Esophagus squamous epithelium (tissue), 5 donors: ENCODE data around the gene KIAA1217. TPM values are rescaled to one million over a fixed set of nuclear protein-coding genes. Genes with fewer than 3 reads are reported as not detected.

Experiments
- DNase-seq: peaks from one replicate; lab custom pipeline; 2025; lab: John Stamatoyannopoulos, UW
- H3K27ac ChIP-seq, 4 donors: fragments of 200-600 bp; sonication (generic); one replicate each; pipeline ENCODE4 v1.5.1; 2016 to 2019; ENCODE audit warnings: mild to moderate bottlenecking in 1 of 4
- H3K27me3 ChIP-seq, 4 donors: fragments of 200-600 bp; sonication (generic); 1 replicate in 3 of 4; 2 replicates in 1 of 4; pipeline versions ENCODE4 v1.5.1 to v1.6.0; 2017 to 2021; ENCODE audit warnings: antibody characterized with exemption in 1 of 4
- H3K36me3 ChIP-seq, 3 donors: fragments of 200-600 bp; sonication (generic); one replicate each; pipeline ENCODE4 v1.5.1; 2016 to 2019
- H3K4me1 ChIP-seq, 3 donors: fragments of 200-600 bp; sonication (generic); one replicate each; pipeline ENCODE4 v1.5.1; 2017 to 2019
- H3K4me3 ChIP-seq, 4 donors: fragments of 200-600 bp; sonication (generic); 1 replicate in 3 of 4; 2 replicates in 1 of 4; pipeline ENCODE4 v1.5.1; 2016 to 2019; ENCODE audit warnings: mild to moderate bottlenecking in 2 of 4, moderate library complexity in 1 of 4
- H3K9me3 ChIP-seq, 3 donors: fragments of 200-600 bp; sonication (generic); one replicate each; pipeline ENCODE4 v1.5.1; 2016 to 2019
- POLR2A ChIP-seq, 4 donors: fragments of 450-650 bp; IDR thresholded peaks; one replicate each; pipeline ENCODE4 v1.6.1; 2017; ENCODE audit warnings: antibody characterized with exemption in 4 of 4, mild to moderate bottlenecking in 4 of 4, moderate library complexity in 3 of 4
- WGBS, 2 donors: methylation state at CpG; one replicate each; pipeline ENCODE4 v1.1.5; 2018; 5-methylcytosine and 5-hydroxymethylcytosine counted together
- intact Hi-C: fragments of 100-400 bp; cut with DNase I; formaldehyde crosslinking; loops from one replicate; pipeline ENCODE4 v1.15.0; 2022
- total RNA-seq, 4 donors: library from RNA; depleted of rRNA; stranded (reverse); fragments of >200 nt; gene quantifications; one replicate each; pipeline ENCODE4 v1.1.0, GENCODE V29; 2016
- TF ChIP-seq, protein P1 (sequence below), 6 experiments: fragments of 450-650 bp in 4 of 6; fragments of 200-600 bp in 2 of 6; sonication (generic) in 2 of 6; IDR thresholded peaks; one replicate each; pipeline ENCODE4 v1.5.1; 2016 to 2019; ENCODE audit warnings: antibody characterized with exemption in 6 of 6, mild to moderate bottlenecking in 4 of 6, moderate library complexity in 4 of 6
- donor health status: DM: yes; HTN: yes; CAD: no.

Gene KIAA1217
- total RNA-seq, 4 donors from 2014 or later: 56.2 to 67.6 (median 66.2) TPM

DNA sequence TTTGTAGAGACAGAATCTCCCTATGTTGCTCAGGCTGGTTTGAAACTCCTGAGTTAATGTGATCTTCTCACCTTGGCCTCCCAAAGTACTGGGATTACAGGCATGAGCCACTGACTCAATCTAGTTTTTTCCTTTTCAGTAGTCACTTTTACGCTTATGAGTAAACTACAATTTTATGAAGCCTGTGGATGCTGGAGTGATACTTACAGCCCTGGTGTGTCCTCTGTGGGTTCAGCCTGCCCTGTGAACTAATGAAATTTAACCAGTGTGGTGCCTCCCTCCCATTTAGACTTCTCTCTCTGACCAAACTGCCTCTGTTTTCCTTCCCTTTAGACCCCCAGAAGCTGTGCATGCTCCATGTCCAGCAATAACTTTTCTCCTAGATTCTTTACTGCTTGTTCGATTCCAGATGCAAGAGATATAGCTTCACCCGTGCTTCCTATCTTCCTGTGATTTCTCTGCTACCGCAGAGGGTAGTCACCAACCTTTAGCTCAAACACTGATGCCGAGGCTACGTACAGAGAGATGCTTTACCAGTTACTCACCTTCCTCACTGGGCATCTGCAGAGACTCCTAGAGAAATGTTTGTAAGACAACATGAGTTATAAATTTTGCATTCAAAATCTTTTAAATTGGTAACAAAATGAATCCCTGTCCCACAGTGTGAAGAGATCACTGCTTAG lies 90.8 kb downstream of the KIAA1217 start:
- H3K4me1 ChIP-seq: peaks cover 0 to 5% (median 3%) of the 10 kb centered on the region in 3 donors
- no peaks in the 10 kb centered on the region for H3K27me3 ChIP-seq
- no peak for TF ChIP-seq POLR2A (IDR thresholded peaks at IDR 0.05)
- TF ChIP-seq, protein P1, sequence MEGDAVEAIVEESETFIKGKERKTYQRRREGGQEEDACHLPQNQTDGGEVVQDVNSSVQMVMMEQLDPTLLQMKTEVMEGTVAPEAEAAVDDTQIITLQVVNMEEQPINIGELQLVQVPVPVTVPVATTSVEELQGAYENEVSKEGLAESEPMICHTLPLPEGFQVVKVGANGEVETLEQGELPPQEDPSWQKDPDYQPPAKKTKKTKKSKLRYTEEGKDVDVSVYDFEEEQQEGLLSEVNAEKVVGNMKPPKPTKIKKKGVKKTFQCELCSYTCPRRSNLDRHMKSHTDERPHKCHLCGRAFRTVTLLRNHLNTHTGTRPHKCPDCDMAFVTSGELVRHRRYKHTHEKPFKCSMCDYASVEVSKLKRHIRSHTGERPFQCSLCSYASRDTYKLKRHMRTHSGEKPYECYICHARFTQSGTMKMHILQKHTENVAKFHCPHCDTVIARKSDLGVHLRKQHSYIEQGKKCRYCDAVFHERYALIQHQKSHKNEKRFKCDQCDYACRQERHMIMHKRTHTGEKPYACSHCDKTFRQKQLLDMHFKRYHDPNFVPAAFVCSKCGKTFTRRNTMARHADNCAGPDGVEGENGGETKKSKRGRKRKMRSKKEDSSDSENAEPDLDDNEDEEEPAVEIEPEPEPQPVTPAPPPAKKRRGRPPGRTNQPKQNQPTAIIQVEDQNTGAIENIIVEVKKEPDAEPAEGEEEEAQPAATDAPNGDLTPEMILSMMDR (IDR thresholded peaks at IDR 0.05): no peak
- peaks cover 0 to 6% (median 0%) of the 10 kb centered on the region in 3 donors for H3K36me3 ChIP-seq
- DNase-seq: no peak
- H3K9me3 ChIP-seq: no peaks in the 10 kb centered on the region
- WGBS, 2 donors: 74 to 80% methylated on average over 6 of the region's 6 CpGs
- H3K27ac ChIP-seq: no peak overlapping the region
- intact Hi-C loops: no loop called here
- H3K4me3 ChIP-seq: no peak overlapping the region

DNA sequence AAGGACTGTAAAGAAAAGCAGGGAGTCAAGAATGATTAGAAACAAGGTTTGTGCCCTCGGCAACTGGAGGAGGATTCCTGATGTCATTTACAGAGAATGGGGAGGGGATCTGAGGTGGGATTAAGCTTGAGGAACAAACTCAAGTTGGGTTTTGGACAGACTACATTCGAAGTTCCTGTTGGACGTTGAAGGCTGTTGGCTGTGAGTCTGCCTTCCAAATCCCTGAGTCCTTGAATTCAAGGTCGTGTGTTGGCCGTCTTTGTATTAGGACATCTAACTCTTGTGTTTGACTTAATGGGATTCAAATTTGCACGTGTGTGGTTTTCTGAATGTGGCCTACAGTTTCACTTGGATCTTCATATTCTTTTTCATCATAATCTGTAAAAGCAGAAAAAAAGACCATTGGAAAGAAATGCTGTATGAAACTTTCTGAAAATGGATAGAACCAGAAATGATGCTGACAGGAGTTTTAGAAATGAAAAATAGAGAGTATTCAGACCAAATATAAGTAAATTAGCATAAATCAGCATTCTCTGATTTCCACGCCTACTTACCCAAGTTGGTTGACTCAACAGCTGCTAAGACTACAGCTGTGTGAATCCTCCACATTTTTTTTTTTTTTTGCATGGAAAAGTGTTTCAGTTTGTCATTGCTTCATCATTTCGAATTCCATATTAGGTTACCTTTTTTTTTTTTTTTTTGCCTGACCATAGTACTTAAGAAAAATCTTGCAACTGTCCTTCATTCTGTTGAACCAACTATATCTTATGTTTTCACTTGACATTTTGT lies 94.8 kb downstream of the KIAA1217 start:
- no peaks in the 10 kb centered on the region for H3K9me3 ChIP-seq
- no peak overlapping the region for H3K4me3 ChIP-seq
- H3K4me1 ChIP-seq: peaks cover 0 to 40% (median 8%) of the 10 kb centered on the region in 3 donors
- peaks cover 0 to 4% (median 0%) of the 10 kb centered on the region in 3 donors for H3K36me3 ChIP-seq
- no peak overlapping the region for H3K27ac ChIP-seq
- TF ChIP-seq, protein P1 (IDR thresholded peaks at IDR 0.05): no peak
- TF ChIP-seq POLR2A (IDR thresholded peaks at IDR 0.05): no peak
- DNase-seq: no peak
- H3K27me3 ChIP-seq: no peaks in the 10 kb centered on the region
- WGBS, 2 donors: 70 to 77% methylated on average over 8 of the region's 8 CpGs
- intact Hi-C loops: no loop called here

DNA sequence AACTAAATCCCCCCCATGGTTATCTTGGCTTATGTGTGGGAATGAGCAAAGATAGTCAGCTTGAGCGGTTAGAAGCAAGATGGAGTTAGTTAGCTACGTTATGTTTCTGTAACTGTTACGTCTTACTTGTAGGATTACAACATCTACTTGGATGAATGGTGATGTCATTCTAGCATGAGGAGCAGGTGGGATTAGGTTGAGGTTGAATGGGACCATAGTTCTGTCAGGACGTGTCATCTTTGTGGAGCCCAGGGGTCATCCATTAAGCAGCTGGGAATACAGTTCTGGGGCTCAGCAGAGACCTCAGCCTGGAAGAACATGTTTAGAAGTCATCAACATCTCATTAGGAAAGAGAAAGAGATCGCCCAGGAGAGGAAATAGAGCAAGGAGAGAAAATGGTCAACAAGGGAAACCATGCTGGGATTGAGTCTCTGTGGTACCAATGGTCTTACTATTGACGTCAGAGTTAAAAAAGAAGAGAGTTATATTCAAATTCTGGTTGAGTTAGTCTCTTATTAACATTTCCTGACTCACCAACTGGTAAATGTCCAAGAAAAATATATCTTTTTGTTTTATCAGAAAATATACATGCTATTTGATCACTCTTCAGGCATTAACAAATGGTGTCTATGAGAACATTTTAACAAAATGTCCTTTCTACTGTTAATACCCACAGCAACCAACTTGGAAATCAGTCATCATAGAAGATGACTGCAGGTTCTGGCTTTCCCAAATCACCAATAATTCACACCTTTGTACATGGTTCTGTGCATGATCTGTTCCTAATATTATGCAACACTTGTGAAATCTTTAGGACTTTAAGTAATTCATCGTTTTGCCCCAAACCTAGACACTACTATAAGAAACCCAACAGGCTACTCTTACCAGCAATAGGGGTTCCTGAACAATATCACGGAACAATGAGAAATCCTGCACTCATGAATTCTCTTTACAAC lies 96.9 kb downstream of the KIAA1217 start:
- no peak overlapping the region for H3K4me3 ChIP-seq

DNA sequence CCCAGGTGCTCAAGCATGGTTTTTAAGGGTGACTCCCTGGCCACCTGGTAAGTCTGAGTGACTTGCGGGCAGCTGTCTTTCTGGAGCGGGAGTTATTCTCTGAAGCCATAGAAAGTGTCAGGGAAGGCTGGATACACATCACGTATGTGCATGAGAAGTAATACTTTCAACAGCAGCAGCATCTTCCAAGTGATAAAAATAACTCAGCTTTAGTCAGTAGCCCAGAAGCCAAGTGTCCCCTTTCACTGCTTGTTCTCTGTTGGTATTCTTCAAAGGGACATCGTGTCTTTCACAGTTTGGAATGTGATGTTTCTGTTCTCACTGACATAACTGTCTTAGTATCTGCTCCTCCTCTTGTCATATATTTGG lies 97.6 kb downstream of the KIAA1217 start:
- intact Hi-C loops: no loop called here
- Histone ChIP-seq H3K27ac (no peak overlapping the region), H3K4me3 (no peak overlapping the region), H3K4me1 (peaks cover 0 to 55% (median 5%) of the 10 kb centered on the region in 3 donors), H3K36me3 (peaks cover 0 to 16% (median 0%) of the 10 kb centered on the region in 3 donors), H3K27me3 (no peaks in the 10 kb centered on the region), H3K9me3 (no peaks in the 10 kb centered on the region)
- no peak for TF ChIP-seq POLR2A (IDR thresholded peaks at IDR 0.05)
- TF ChIP-seq, protein P1 (IDR thresholded peaks at IDR 0.05): no peak
- 47 to 64% methylated on average over 3 to 4 of the region's 4 CpGs for WGBS, 2 donors
- no peak for DNase-seq

More for the DNA sequence above, 96.9 kb downstream of the KIAA1217 start:
- Histone ChIP-seq H3K27me3 (no peaks in the 10 kb centered on the region), H3K9me3 (no peaks in the 10 kb centered on the region), H3K4me1 (peaks cover 0 to 55% (median 5%) of the 10 kb centered on the region in 3 donors), H3K36me3 (peaks cover 0 to 9% (median 0%) of the 10 kb centered on the region in 3 donors), H3K27ac (no peak overlapping the region)
- TF ChIP-seq, protein P1 (IDR thresholded peaks at IDR 0.05): no peak
- no peak for TF ChIP-seq POLR2A (IDR thresholded peaks at IDR 0.05)
- intact Hi-C loops: no loop called here
- DNase-seq: no peak
- WGBS, 2 donors: 67 to 73% methylated on average over 8 of the region's 8 CpGs
